Small intestine (tissue), 7 donors: ENCODE data around the gene CDT1. TPM values are rescaled to one million over a fixed set of nuclear protein-coding genes. Genes with fewer than 3 reads are reported as not detected.

Experiments
- DNase-seq, 2 donors: peaks; one replicate each; pipeline versions ENCODE4 v3.0.0 to v3.0.0-alpha.2; 2013
- FAIRE-seq: peaks from 2 replicates; lab custom pipeline; 2012; peaks lifted over from hg19 to GRCh38; lab: Jason Lieb, UNC
- H3K27ac ChIP-seq, 3 donors: one replicate each; pipeline ENCODE4 v1.5.1; 2013; ENCODE audit warnings: low read length in 2 of 3, mild to moderate bottlenecking in 2 of 3, control low read depth in 1 of 3, inconsistent platforms in 1 of 3, low read depth in 1 of 3, moderate library complexity in 1 of 3
- H3K27me3 ChIP-seq, 3 donors: one replicate each; pipeline ENCODE4 v1.6.1; 2013; ENCODE audit warnings: low read length in 3 of 3, inconsistent platforms in 1 of 3; ENCODE audit not compliant: control insufficient read depth in 3 of 3, insufficient read depth in 3 of 3
- H3K36me3 ChIP-seq, 3 donors: one replicate each; pipeline ENCODE4 v1.6.1; 2013; ENCODE audit warnings: low read length in 3 of 3, inconsistent platforms in 1 of 3, low read depth in 1 of 3, mild to moderate bottlenecking in 1 of 3, moderate library complexity in 1 of 3; ENCODE audit not compliant: control insufficient read depth in 3 of 3, insufficient read depth in 2 of 3
- H3K4me1 ChIP-seq, 3 donors: one replicate each; pipeline ENCODE4 v1.6.1; 2013; ENCODE audit warnings: low read length in 2 of 3, inconsistent platforms in 1 of 3, low read depth in 1 of 3, mild to moderate bottlenecking in 1 of 3, moderate library complexity in 1 of 3; ENCODE audit not compliant: control insufficient read depth in 3 of 3, insufficient read depth in 2 of 3
- H3K4me3 ChIP-seq, 3 donors: one replicate each; pipeline ENCODE4 v1.5.1; 2013; ENCODE audit warnings: low read length in 3 of 3, control low read depth in 1 of 3, inconsistent platforms in 1 of 3, low read depth in 1 of 3, mild to moderate bottlenecking in 1 of 3, moderate library complexity in 1 of 3
- H3K9me3 ChIP-seq, 2 donors: one replicate each; pipeline ENCODE4 v1.6.1; 2013; ENCODE audit warnings: low read depth in 1 of 2, low read length in 1 of 2; ENCODE audit not compliant: control insufficient read depth in 2 of 2, insufficient read depth in 1 of 2
- WGBS, 3 donors: extraction: QIAGEN DNeasy Blood & Tissue Kit; methylation state at CpG; one replicate each; pipeline ENCODE4 v1.1.7; 2013; 5-methylcytosine and 5-hydroxymethylcytosine counted together
- polyA plus RNA-seq, 4 donors: library from polyadenylated mRNA; stranded (reverse) in 3 of 4; unstranded in 1 of 4; fragments of 200-250 nt in 3 of 4; fragments of 120-200 nt in 1 of 4; gene quantifications; one replicate each; pipeline versions ENCODE4 v1.2.1 to v1.2.3, GENCODE V29; 2013
- donor health status: healthy with polysubstance abuse.
- donor health status: control.
- donor health status: control.
- donor health status: Bipolar disorder and iron deficiency.
- donor health status: healthy.

Gene CDT1
- polyA plus RNA-seq, 4 donors, result 1.1 to 16.7 (median 9.0) TPM

GRCh38 chr16:88850531-88851199, 47.1 kb downstream of the CDT1 start:
- no peak for FAIRE-seq
- no peak for DNase-seq
- 93 to 95% (median 94%) methylated on average over 33 of the region's 33 CpGs for WGBS, 3 donors

DNA sequence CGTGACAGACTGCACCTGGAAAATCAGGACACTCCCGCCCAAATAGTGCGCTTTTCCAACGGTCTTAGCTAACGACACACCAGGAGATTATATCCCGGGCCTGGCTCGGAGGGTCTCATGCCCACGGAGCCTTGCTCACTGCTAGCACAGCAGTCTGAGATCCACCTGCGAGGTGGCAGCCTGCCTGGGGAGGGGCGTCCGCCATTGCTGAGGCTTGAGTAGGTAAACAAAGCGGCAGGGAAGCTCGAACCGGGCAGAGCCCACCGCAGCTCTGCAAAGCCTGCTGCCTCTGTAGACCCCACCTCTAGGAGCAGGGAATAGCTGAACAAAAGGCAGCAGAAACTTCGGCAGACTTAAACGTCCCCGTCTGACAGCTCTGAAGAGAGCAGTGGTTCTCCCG, 48.0 kb downstream of the CDT1 start:
- Histone ChIP-seq H3K9me3 (peaks cover 0 to 4% of the 10 kb centered on the region in 2 donors), H3K36me3 (peaks cover 0 to 47% (median 7%) of the 10 kb centered on the region in 3 donors), H3K4me1 (peaks cover 0 to 7% (median 3%) of the 10 kb centered on the region in 3 donors), H3K27me3 (no peaks in the 10 kb centered on the region), H3K4me3 (no peak overlapping the region), H3K27ac (no peak overlapping the region)
- FAIRE-seq (no peak), DNase-seq (no peak)
- 91 to 94% (median 92%) methylated on average over 19 of the region's 19 CpGs for WGBS, 3 donors

More at GRCh38 chr16:88850531-88851199, 47.1 kb downstream of the CDT1 start:
- Histone ChIP-seq H3K27ac (no peak overlapping the region), H3K36me3 (peaks cover 0 to 49% (median 7%) of the 10 kb centered on the region in 3 donors), H3K4me3 (no peak overlapping the region), H3K9me3 (peaks cover 0 to 4% of the 10 kb centered on the region in 2 donors), H3K27me3 (no peaks in the 10 kb centered on the region), H3K4me1 (peaks cover 0 to 2% (median 1%) of the 10 kb centered on the region in 3 donors)

DNA sequence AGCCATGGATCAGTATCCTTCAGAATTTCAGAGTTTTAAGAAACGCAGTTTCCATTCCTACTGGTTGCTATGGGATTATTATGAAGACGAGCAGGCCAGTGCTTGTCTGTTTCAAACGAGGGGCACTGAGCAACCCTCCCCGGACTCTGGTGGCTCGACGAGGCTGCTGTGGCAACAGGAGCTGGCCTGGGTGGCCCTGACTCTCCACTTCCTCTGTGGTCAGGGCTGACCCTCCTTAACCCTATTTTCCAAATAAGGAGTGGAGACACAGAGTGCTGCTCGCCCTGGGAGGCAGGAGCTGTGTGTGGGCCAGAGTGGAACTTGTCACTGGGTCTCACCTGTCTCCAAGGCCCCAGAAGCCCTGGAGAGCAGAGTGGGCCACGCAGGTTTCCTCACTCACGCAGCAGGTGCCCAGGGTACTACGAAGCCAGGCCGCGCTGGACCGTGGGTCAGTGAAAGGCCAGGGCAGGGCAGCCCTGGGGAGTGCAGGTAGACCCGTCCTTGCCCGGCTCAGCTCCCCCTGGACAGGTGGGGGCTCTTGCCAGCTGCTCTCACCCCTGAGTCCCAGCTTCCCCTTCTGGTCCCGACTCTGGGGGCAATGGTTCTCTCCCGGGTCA, 49.8 kb downstream of the CDT1 start:
- Histone ChIP-seq H3K9me3 (peaks cover 0 to 4% of the 10 kb centered on the region in 2 donors), H3K36me3 (peaks cover 0 to 41% (median 7%) of the 10 kb centered on the region in 3 donors), H3K4me1 (peaks cover 0 to 10% (median 5%) of the 10 kb centered on the region in 3 donors), H3K27me3 (no peaks in the 10 kb centered on the region), H3K4me3 (no peak overlapping the region), H3K27ac (no peak overlapping the region)
- DNase-seq (no peak), FAIRE-seq (no peak)
- WGBS, 3 donors, result 82 to 89% (median 85%) methylated on average over 17 of the region's 17 CpGs

DNA sequence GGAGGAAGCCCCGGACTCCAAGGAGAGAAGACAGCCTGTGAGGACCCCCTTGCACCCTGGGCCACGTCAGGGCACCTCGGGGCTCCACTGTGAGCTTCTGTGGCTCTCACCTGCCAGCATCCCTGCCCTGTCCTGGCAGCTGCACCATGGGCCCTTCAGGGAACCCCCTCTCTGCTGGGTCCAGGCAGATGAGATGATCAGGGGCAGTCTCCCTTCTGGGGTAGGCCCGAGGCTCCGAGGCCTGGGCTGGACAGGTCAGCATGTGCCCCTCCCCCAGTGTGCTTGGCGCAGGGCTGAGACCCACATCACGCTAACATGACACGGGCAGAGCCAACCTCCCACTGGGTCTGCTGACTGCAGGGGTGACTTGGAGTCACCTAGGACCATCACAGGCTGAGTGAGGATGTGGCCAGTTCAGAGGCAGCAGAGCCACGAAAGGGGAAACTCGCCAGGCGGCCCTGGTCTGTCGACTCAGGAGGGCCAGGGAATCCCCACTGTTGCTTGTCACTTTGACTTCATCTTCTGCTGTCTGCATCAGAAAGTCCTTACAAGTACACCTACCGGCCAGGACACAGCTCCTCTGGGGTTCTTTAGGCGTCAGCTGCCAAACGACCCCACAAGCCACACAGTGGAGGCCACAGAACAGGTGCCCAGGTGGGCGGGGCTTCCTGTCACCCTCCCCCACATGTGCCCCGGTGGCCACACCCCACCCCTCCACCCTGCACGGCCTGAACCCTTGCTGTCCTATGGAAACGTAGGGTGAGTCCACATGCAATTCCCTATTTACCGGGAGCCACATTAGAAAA, 50.9 kb downstream of the CDT1 start:
- no peak for DNase-seq
- peaks cover 0 to 4% of the 10 kb centered on the region in 2 donors for H3K9me3 ChIP-seq
- H3K4me3 ChIP-seq, result no peak overlapping the region
- no peak for FAIRE-seq
- WGBS, 3 donors, result 61 to 63% (median 62%) methylated on average over 18 to 20 of the region's 20 CpGs
- peaks cover under 1 to 46% (median 7%) of the 10 kb centered on the region in 3 donors for H3K36me3 ChIP-seq
- H3K27me3 ChIP-seq, result no peaks in the 10 kb centered on the region
- no peak overlapping the region for H3K27ac ChIP-seq
- peaks cover 0 to 10% (median 5%) of the 10 kb centered on the region in 3 donors for H3K4me1 ChIP-seq

- Histone ChIP-seq H3K4me3 (no peak overlapping the region), H3K27ac (no peak overlapping the region), H3K4me1 (peaks cover 0 to 10% (median 5%) of the 10 kb centered on the region in 3 donors), H3K9me3 (peaks cover 0 to 4% of the 10 kb centered on the region in 2 donors), H3K27me3 (no peaks in the 10 kb centered on the region), H3K36me3 (peaks cover 5 to 48% (median 6%) of the 10 kb centered on the region in 3 donors)
- DNase-seq, result no peak
- FAIRE-seq, result no peak
- whole genome bisulfite sequencing, 3 donors, result 86 to 87% (median 87%) methylated on average over 8 of the region's 8 CpGs
Observed at GRCh38 chr16:88855176-88855575, 51.6 kb downstream of the CDT1 start.

GRCh38 chr16:88855736-88856121, 52.1 kb downstream of the CDT1 start:
- DNase-seq, result no peak
- WGBS, 3 donors, result 79 to 82% (median 81%) methylated on average over 13 of the region's 13 CpGs
- H3K27ac ChIP-seq, result peak overlapping the region in 1 of 3 donors; percentile 3

DNA sequence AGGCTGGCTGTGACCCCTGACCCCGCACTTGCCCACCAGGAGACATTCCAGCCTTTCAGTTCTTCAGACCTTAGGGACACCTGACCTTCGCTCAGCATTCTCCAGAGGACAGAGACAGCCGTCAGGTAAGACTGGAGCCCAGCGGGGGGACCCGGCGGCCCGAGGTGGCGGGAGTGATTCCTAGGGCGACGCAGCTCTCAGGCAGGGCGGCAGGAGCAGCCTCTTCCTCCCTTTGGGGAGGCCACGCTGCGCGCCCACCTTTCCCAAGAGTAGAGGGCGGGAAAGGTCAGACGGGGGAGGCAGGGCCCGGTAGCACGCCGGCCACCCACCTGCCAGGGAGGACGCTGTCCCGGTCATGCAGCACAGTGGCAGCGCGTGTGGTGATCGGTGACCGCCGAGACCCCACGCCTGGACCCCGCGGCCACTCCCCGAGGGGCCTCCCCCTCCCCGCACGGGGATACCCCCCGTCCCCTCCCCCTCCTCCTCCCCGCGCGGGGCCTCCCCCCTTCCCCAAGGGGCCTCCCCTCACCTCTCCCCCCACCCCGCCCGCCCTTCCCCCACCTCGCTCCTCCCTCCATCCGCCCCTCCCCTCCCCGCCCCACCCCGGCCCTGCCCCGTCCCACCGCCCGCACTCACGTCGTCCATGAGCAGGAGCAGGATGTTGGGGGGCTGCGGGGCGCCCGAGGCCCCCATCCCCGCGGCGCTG, 52.7 kb downstream of the CDT1 start:
- Histone ChIP-seq H3K36me3 (peaks cover 0 to 52% (median 6%) of the 10 kb centered on the region in 3 donors), H3K27ac (peak overlapping the region in 1 of 3 donors; percentile 84), H3K9me3 (peaks cover 0 to 4% of the 10 kb centered on the region in 2 donors), H3K4me1 (peaks cover 0 to 10% (median 5%) of the 10 kb centered on the region in 3 donors), H3K4me3 (peak overlapping the region; percentile 56 to 94 (median 80)), H3K27me3 (no peaks in the 10 kb centered on the region)
- FAIRE-seq, result no peak
- DNase-seq, result peak; percentile 18 to 37
- WGBS, 3 donors, result 4 to 12% (median 7%) methylated on average over 33 to 48 of the region's 53 CpGs

More at GRCh38 chr16:88855736-88856121, 52.1 kb downstream of the CDT1 start:
- FAIRE-seq, result no peak
- peaks cover under 1 to 48% (median 6%) of the 10 kb centered on the region in 3 donors for H3K36me3 ChIP-seq
- H3K9me3 ChIP-seq, result peaks cover 0 to 4% of the 10 kb centered on the region in 2 donors
- peak overlapping the region in 2 of 3 donors; percentile 56 to 94 for H3K4me3 ChIP-seq
- H3K27me3 ChIP-seq, result no peaks in the 10 kb centered on the region
- H3K4me1 ChIP-seq, result peaks cover 0 to 10% (median 5%) of the 10 kb centered on the region in 3 donors
